Cardiac septum (tissue), 1 donor: Measurements from ENCODE around the gene UBE2D2. TPM values are rescaled to one million over a fixed set of nuclear protein-coding genes. Genes with fewer than 3 reads are reported as not detected.

Experiments
- DNase-seq: peaks from one replicate; pipeline ENCODE4 v3.0.0-alpha.2; 2020; ENCODE audit warnings: low spot score
- intact Hi-C: fragments of 100-400 bp; cut with DNase I; formaldehyde crosslinking; loops from one replicate; pipeline ENCODE4 v1.14.0; 2022
- total RNA-seq: library from RNA; stranded (reverse); fragmentation: NEBNext Ultra II Directional; extraction: Animal tissue kit (Norgen Biotek cat#: 25700); gene quantifications from one replicate; pipeline ENCODE4 v1.2.1, GENCODE V29; 2021
- donor health status: DM: no; HTN: no; CAD: no.

Gene UBE2D2
- total RNA-seq, 1 donor from 2014 or later = 124 TPM

GRCh38 chr5:139631520-139632165 lies 70.5 kb downstream of the UBE2D2 start:
- intact Hi-C loops = no loop called here
- DNase-seq = no peak

- peak; percentile 88 for DNase-seq
- intact Hi-C loops = loop anchor here (1.0 kb wide), 1 partner anchor 132 kb away; no protein-coding TSS in a partner anchor
Measured at GRCh38 chr5:139633295-139634027, 72.3 kb downstream of the UBE2D2 start.

- intact Hi-C loops = no loop called here
- peak; percentile 36 for DNase-seq
Measured at GRCh38 chr5:139634028-139634325, 72.8 kb downstream of the UBE2D2 start.

GRCh38 chr5:139634541-139634940 lies 73.4 kb downstream of the UBE2D2 start:
- intact Hi-C loops = no loop called here
- peak; percentile 46 for DNase-seq

GRCh38 chr5:139635191-139635590 lies 74.1 kb downstream of the UBE2D2 start:
- intact Hi-C loops = loop anchor here (1.0 kb wide), 1 partner anchor 54 kb away; no protein-coding TSS in a partner anchor

GRCh38 chr5:139635606-139636206 lies 74.6 kb downstream of the UBE2D2 start:
- intact Hi-C loops = loop anchor here (1.0 kb wide), 1 partner anchor 54 kb away; no protein-coding TSS in a partner anchor

More at GRCh38 chr5:139635191-139635590, 74.1 kb downstream of the UBE2D2 start:
- peak; percentile 19 for DNase-seq

GRCh38 chr5:139636207-139636792 lies 75.2 kb downstream of the UBE2D2 start:
- intact Hi-C loops = no loop called here
- DNase-seq = peak; percentile 51

More at GRCh38 chr5:139635606-139636206, 74.6 kb downstream of the UBE2D2 start:
- DNase-seq = peak; percentile 92

- intact Hi-C loops = no loop called here
- DNase-seq = no peak
Measured at GRCh38 chr5:139636975-139637408, 75.9 kb downstream of the UBE2D2 start.

- intact Hi-C loops = loop anchor here (1.0 kb wide), 1 partner anchor 10 kb away; no protein-coding TSS in a partner anchor
Measured at GRCh38 chr5:139637438-139638089, 76.4 kb downstream of the UBE2D2 start.

GRCh38 chr5:139638090-139638735 lies 77.1 kb downstream of the UBE2D2 start:
- intact Hi-C loops = loop anchor here (1.0 kb wide), 1 partner anchor 9 kb away; no protein-coding TSS in a partner anchor
- DNase-seq = peak; percentile 90

More at GRCh38 chr5:139637438-139638089, 76.4 kb downstream of the UBE2D2 start:
- DNase-seq = peak; percentile 89

GRCh38 chr5:139638736-139639618 lies 77.8 kb downstream of the UBE2D2 start:
- intact Hi-C loops = loop anchor here (1.0 kb wide), 1 partner anchor 8 kb away; no protein-coding TSS in a partner anchor
- peak; percentile 51 for DNase-seq

- intact Hi-C loops = no loop called here
- DNase-seq = peak; percentile 76
Measured at GRCh38 chr5:139639619-139640380, 78.7 kb downstream of the UBE2D2 start.

GRCh38 chr5:139640421-139641115 lies 79.4 kb downstream of the UBE2D2 start:
- peak; percentile 61 for DNase-seq
- intact Hi-C loops = no loop called here

GRCh38 chr5:139641116-139642080 lies 80.3 kb downstream of the UBE2D2 start:
- DNase-seq = peak; percentile 51

GRCh38 chr5:139642213-139642612 lies 81.1 kb downstream of the UBE2D2 start:
- DNase-seq = peak; percentile 56
- intact Hi-C loops = no loop called here

More at GRCh38 chr5:139641116-139642080, 80.3 kb downstream of the UBE2D2 start:
- intact Hi-C loops = no loop called here
